GM23248 (cell line): ENCODE data around the gene TUSC2.

Experiments
- EZH2 ChIP-seq: fragments of 200-600 bp; sonication (generic); IDR thresholded peaks from 2 replicates; pipeline ENCODE4 v1.6.1; 2018; ENCODE audit warnings: antibody characterized with exemption, mild to moderate bottlenecking; ENCODE audit not compliant: insufficient read depth, poor library complexity, severe bottlenecking
- EZH2phosphoT487 ChIP-seq: fragments of 200-600 bp; sonication (generic); IDR thresholded peaks from 2 replicates; pipeline ENCODE4 v1.6.1; 2018; ENCODE audit warnings: antibody characterized with exemption, moderate library complexity, mild to moderate bottlenecking, low read depth; ENCODE audit not compliant: insufficient read depth

GRCh38 chr3:50331364-50331907 lies 3.4 kb upstream of the TUSC2 start:
- TF ChIP-seq EZH2phosphoT487 (no peak), EZH2 (no peak)
